SK-N-MC (cell line): ENCODE data around the gene EHD2.

ENCODE experiments used
- EZH2 ChIP-seq: fragments of 200-600 bp; sonication (generic); IDR thresholded peaks from one replicate; pipeline ENCODE4 v1.6.1; 2017; ENCODE audit warnings: antibody characterized with exemption
- FOXP2 ChIP-seq: optimal IDR thresholded peaks from 2 replicates; pipeline ENCODE3; 2011; ENCODE audit warnings: mild to moderate bottlenecking, moderate library complexity; ENCODE audit not compliant: insufficient read depth; ENCODE audit errors: extremely low read length, control extremely low read depth
- POLR2AphosphoS5 ChIP-seq: IDR thresholded peaks from 2 replicates; pipeline ENCODE4 v1.6.1; 2012; ENCODE audit warnings: mild to moderate bottlenecking, low read depth, low read length, borderline replicate concordance

- TF ChIP-seq EZH2, result no peak
- no peak for TF ChIP-seq POLR2AphosphoS5
- no peak for TF ChIP-seq FOXP2
Observed at GRCh38 chr19:47750752-47751151, 37.5 kb downstream of the EHD2 start.
